ENCODE measurements around the gene NR0B1.

The NR0B1 gene

GRCh38 chrX:30312858-30313257 lies 3.7 kb upstream of the NR0B1 start:
- TF ChIP-seq, protein P1, sequence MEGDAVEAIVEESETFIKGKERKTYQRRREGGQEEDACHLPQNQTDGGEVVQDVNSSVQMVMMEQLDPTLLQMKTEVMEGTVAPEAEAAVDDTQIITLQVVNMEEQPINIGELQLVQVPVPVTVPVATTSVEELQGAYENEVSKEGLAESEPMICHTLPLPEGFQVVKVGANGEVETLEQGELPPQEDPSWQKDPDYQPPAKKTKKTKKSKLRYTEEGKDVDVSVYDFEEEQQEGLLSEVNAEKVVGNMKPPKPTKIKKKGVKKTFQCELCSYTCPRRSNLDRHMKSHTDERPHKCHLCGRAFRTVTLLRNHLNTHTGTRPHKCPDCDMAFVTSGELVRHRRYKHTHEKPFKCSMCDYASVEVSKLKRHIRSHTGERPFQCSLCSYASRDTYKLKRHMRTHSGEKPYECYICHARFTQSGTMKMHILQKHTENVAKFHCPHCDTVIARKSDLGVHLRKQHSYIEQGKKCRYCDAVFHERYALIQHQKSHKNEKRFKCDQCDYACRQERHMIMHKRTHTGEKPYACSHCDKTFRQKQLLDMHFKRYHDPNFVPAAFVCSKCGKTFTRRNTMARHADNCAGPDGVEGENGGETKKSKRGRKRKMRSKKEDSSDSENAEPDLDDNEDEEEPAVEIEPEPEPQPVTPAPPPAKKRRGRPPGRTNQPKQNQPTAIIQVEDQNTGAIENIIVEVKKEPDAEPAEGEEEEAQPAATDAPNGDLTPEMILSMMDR (IDR thresholded peaks at IDR 0.05; ENCODE audit: borderline replicate concordance, insufficient read depth, low read depth, low read length), result no peak
- H3K4me3 ChIP-seq (ENCODE audit: low read depth, low read length), result no peak overlapping the region

- TF ChIP-seq, protein P1 (IDR thresholded peaks at IDR 0.05; ENCODE audit: borderline replicate concordance, insufficient read depth, low read depth, low read length), result no peak
- no peak overlapping the region for H3K4me3 ChIP-seq (ENCODE audit: low read depth, low read length)
These were observed 1.4 kb upstream of the NR0B1 start for GRCh38 chrX:30310429-30311206.

GRCh38 chrX:30308263-30309138 lies 689 bp downstream of the NR0B1 start:
- TF ChIP-seq, protein P1 (IDR thresholded peaks at IDR 0.05; ENCODE audit: borderline replicate concordance, insufficient read depth, low read depth, low read length), result peak; percentile 19; the same call in 1 of the 2 replicates
- H3K4me3 ChIP-seq (ENCODE audit: low read depth, low read length), result no peak overlapping the region

DNA sequence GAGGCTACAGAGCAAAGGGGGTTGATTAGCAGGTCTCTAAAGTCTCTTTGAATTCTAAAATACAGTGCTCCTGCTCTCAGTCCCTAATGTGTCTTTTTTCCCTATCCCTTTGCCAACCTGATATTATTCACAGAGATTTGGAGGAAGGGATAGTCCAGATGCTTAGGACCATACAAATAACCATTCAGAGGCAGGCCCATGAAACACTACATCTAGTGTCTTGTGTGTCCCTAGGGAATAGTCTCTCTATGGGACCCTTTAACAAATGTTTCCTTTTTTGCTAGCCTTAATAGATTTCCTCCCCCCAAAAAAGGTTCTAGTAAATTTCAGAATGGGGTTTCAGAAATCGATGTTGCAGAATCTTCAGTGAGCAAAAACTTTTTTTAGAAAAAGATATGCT lies 1.7 kb downstream of the NR0B1 start:
- no peak overlapping the region for H3K4me3 ChIP-seq (ENCODE audit: low read depth, low read length)

DNA sequence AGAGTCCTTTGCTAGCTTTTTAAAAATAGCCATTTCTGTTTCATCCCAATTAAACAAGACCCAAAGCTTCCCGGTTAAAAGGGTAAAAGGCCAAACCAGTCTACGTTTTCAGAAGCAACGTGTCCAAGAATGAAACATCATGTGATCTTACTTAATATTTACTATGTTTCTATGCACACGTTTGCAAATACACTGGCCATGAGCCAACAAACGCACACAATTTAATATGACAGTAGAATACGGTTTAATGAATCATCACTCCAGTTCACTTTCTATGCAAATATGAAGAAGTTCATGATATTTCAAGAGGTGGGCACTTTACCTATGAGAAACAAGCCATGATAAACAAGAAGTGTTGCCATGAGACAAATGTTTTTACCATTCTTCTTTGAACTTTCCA lies 4.3 kb downstream of the NR0B1 start:
- no peak overlapping the region for H3K4me3 ChIP-seq (ENCODE audit: low read depth, low read length)
- TF ChIP-seq, protein P1 (IDR thresholded peaks at IDR 0.05; ENCODE audit: borderline replicate concordance, insufficient read depth, low read depth, low read length), result no peak

More for the DNA sequence above, 1.7 kb downstream of the NR0B1 start:
- TF ChIP-seq, protein P1 (IDR thresholded peaks at IDR 0.05; ENCODE audit: borderline replicate concordance, insufficient read depth, low read depth, low read length), result no peak

DNA sequence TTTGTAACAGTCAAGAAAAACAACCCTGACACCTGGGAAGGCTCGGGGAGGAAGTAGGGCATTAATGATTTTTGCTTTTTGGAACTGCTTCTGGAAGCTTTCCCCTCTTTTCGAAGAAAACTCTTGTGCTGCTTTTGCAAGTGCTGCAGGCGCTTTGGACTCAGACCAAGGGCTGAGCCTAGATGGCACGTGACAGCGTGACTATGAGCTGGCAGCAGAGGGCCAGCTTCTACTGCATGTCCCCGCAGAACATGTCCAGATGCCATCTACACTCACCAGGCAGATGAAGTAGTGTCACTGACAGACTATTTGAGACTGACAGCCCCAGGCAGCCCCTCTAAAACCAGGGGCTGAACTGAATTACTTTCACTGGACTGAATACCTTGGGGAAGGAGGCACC lies 6.2 kb downstream of the NR0B1 start:
- no peak overlapping the region for H3K4me3 ChIP-seq (ENCODE audit: low read depth, low read length)
- TF ChIP-seq, protein P1 (IDR thresholded peaks at IDR 0.05; ENCODE audit: borderline replicate concordance, insufficient read depth, low read depth, low read length), result no peak

Measured in GM12875 (cell line).